EL (cell line): ENCODE data around the gene FGD3.
"Not testable (repeated sequence)": the region's sequence is repeated elsewhere in the genome, so short reads cannot be mapped to it uniquely, and the experiment has no call there.

Experiments used
- DNase-seq: peaks from one replicate; pipeline ENCODE4 v3.0.0-alpha.2; 2016

The FGD3 gene

DNA sequence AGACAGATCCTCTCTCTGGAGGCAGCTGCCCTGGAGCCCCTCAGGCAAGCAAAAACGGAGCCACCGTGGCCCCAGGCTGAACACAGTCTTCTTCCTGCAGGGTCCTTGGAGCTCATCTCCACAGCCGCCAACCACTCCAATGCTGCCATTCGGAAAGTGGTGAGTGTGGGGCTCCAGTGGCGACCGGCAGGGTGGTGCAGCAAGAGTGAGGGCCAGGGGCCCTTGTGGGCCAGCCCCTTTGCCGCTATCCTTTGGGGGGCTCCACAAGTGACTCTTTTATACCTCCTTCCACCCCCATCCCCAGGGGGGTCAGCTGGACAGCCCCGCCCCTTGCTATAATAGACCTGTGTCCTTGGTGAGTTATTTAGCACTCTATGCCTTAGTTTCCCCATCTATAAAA, 63.8 kb downstream of the FGD3 start:
- no peak for DNase-seq

DNA sequence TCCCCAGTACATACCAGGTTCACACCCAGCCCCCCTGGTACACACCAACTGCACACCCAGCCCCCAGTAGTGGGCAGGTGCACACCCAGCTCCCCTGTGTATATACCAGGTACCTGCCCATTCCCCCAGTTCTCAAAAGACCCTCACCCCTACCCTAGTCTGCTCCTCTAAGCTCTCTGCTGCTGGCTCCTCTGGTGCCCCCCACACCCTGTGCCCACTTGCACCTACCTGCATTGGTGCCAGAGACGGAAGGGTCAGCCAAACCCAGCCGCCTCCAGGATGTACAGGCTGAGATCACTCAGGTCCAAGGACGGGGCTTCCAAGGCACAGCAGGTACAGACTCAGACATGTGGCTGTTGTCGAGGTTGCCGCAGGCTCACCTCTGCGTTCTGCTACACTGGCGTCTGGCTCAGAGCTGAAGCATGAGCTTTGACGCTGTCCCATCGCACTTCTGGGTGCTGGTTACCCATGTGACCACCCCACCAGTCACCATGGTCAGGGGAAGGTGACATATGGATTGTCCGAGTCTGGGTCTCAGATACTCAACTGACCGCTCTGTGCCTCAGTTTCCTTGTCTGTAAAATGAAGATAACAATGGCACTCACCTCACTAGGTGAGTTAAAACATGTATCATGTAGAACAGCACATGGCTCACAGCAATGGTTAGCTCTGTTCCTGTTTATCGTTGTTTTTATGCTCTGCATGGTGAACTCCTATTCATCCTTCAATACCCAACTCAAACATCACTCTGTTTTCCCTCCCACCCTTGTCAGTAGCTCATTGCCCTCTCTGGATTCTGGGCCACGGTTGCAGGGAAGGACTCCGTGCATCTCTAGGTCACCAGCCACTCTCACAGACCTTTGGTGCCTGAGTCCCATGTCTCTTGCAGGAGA, 65.9 kb downstream of the FGD3 start:
- DNase-seq = no peak

DNA sequence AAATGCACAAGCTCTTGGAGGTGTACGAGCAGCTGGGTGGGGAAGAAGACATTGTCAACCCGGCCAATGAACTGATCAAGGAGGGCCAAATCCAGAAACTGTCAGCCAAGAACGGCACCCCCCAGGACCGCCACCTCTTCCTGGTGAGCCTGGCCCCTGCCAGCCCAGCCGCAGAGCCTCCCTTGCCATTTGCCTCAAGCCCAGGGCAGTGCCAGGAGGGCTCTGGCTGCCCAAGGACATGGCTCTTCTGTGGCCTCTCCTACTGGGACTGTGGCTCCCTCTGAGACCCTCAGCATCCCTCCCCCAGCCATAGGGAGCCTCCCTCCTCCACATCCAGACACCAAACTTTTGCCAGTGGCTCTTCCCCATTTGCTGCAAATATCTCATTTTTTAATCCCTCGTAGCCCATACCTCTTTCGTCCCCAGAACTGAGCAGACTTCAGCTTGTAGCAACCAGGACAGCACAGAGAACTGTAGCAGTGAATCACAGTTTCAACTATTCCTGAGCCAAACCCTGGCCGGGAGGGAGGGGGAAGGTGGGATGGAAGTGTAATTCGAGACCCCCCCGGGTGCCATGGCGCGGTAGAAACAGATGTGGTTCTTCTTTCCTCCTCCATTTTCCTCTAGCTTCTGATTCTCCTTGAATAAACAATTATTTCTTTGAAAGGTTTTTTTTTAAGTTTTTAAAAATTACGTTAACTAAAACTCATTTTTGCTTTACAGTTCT, 66.7 kb downstream of the FGD3 start:
- DNase-seq = no peak

DNA sequence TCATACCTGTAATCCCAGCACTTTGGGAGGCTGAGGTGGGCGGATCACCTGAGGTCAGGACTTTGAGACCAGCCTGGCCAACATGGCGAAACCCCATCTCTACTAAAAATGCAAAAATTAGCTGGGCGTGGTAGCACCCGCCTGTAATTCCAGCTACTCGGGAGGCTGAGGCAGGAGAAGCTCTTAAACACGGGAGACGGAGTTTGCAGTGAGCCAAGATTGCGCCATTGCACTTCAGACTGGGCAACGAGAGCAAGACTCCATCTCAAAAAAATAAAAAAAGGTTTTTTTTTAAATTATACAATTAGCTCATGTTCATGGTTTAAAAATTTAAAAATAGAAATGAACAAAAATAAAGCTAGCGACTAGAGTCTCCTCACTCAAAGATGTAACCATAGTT, 67.9 kb downstream of the FGD3 start:
- DNase-seq = not testable (repeated sequence)

DNA sequence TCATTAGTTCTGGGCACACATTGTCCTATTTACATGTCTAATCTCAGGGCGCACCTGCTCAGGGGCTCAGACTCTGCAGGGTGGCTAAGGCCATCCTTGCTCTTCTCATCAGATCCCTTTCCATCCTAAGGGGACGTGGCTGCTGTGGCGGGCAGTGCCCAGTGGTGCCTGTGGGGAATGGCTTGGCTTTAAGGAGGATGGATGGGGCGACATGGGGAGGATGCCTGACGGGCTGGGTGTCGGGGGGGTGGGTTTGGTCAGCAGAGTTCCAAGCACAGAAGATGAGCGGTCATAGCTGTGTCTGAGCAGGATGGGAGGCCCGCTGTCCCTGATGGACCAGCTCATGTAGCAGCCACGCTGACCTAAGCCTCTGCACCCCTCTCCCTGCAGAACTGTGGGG, 70.3 kb downstream of the FGD3 start:
- no peak for DNase-seq

DNA sequence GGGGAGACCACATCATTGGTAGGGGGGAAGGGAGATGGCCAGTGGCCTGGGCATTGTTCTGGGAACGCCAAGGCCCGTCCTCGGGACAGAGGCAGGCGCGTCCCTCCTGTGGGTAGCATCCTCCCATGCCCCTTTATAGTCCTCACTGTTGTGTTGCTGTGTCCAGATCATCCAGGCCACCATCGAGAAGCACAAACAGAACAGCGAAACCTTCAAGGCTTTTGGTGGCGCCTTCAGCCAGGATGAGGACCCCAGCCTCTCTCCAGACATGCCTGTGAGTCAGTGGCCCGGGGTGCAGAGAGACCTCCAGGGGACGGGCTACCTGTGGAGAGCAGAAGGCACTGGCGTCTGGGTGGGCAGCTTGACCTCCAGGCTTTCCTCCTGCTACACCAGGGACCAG, 72.8 kb downstream of the FGD3 start:
- no peak for DNase-seq

DNA sequence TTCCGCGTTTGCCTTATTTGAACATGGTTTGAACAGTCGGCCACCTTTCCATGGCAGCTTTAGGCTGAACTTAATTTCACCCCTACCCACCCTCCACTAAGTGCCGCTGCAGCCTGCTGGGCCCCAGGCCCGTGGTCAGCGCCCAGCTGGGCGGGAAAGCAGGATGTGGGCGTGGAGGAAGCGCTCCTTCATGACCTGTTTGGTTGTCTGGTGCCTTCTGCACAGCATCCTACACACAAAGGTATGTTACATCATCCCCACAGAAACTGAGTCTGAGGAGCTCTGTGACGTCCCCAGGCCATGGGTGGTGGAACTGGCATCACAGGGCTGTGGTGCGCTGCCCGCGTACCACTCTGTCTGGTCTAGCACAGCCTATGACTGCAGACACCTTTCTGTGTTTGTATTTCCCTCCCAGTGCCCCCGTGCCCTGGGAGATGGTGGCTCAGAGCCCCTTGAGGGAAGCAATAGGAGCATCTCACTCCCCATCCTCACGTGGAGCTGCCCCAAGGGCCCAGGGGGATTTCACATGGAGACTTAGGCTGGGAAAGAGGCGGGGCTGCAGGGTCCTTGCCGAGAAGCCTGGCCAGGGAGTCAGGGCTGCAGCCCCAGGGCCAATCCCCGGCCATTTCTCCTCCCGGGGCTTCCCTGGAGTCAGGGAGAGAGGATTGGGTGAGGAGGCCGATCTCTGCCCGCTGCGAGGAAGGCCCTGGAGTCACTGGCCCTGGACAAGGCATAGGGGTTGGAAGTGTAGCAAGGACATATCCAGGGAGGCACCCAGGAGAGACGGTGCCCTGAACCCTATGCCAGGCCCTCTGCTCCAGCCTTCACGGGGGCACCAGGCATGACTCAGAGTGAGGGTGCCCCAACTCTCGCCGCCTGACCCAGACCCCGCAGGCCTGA, 73.7 kb downstream of the FGD3 start:
- no peak for DNase-seq

DNA sequence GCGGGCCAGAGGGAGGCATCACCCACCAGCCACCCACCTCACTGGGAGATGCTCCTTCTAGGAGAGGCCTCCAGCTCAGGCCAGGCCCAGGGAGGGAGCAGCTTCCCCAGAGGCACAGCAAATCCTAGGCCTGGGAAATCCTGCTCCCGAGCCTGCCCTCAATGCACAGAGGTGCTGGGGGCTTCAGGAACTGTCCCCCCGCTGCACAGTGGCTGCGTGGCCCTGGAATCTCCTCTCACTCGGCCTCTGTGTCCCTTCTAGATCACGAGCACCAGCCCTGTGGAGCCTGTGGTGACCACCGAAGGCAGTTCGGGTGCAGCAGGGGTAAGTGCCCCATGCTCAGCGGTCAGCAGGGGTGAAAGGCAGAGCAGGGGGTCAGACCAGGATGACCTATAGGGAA, 74.7 kb downstream of the FGD3 start:
- DNase-seq = no peak

DNA sequence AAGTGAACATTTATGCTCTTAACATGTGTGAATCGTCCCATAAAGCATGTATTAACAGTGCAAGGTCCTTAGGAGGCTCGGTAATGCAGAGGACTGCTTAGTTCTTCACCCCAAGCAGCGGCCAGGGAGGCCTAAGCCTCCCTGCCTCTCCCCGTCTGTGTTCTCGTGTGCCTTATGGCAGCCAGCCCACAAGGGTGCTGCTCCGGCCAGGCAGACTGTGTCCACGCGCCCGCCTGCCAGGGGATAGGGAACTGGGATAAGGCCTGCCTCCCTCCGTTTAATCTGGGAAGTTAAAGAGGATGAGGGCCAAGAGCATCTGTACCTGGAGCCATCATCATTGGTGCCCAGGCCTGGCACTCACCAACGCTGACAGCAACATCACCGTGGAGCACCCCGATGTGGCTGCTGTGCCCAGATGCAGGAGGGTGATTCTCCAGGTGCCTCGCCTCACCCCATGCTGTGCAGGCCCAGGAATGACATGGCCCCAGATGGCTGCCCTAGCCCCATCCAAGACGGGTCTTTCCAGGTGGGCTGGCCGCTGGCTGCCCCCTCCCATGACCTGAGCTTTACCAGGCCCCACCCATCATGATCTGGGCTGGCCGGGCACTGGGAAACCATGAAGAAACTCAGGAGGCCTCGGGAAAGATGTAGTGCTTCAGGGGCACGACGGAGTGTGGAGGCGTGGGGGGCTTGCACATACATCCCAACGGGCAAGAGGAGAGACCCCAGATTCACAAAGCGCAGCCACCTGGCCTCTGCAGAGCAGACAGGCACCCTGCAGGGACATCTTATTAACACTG, 75.6 kb downstream of the FGD3 start:
- DNase-seq = no peak

DNA sequence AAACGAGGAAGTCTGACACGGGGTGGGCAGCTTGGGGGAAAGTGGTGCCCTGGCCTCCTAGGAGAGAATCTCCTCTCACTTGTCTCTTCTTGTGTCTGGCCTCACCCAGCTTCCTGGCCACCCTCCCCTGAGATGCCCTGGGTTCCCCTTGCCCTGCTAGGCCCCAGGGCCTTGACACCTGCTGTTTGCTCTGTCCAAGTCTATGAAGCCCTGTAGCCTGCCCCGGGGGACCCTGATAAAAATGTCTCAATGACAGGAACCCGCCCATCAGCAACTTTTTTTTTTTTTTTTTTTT, 76.1 kb downstream of the FGD3 start:
- no peak for DNase-seq

DNA sequence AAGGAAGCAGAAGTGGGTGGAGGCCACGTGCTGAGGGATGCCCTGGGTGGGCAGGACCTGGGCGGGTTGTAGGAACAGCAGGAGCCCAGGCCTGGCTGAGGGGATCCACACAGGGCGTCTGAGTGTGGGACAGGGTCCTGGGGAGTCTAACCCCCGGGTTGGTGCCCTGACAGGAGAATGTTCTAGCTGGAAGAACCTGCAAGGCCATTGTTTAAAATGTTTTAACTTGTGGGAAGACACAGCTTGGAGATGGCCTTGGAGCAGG, 77.3 kb downstream of the FGD3 start:
- DNase-seq = no peak

DNA sequence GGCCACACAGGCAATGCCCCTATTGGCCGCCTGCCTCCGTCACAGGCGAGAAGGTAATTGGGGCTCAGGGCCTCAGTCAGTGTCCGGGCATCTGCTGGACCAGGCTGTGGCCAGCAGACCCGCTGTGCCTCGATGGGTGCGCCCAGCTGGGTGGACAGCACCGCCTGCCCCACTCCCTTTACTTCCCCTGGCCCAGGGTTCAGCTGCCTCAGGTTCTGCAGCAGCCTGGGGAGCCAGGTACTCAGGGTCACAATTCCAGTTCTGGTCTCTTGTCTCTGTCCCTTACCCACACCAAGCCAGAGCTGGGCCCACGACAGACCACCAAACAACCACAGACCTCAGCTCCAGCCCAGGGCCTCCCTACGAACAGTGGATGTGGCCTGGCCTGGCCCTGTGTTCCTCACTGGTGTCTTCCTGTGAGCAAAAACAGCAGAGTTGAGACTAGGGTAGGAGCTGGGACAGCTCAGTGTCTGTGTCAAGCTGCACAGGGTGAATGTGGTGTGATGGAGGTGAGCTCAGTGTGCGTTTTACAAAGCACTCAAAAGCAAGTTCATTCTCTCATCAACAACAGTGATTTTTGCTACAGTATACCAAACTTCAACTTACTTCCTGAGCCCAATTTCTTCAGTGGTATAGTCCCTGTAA, 77.8 kb downstream of the FGD3 start:
- no peak for DNase-seq

DNA sequence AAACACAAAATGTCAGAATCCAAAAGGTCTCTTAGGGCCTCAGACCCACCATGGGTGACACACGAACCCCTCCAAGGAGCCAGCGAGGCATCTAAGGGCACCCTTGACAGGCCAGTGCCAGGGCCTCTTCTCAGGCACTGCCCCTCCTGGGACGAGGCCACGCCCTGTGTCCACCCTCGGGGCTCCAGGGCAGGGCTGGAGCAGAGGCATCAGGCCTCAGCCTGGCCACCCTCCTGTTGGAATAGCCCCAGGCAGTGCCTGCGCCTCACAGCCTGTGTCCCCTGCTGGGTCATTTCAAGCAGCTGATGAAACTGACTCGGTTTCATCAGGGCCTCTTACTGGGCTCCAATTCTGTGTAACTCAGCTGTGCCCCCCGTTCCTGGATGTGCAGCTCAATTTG, 78.4 kb downstream of the FGD3 start:
- DNase-seq = no peak

DNA sequence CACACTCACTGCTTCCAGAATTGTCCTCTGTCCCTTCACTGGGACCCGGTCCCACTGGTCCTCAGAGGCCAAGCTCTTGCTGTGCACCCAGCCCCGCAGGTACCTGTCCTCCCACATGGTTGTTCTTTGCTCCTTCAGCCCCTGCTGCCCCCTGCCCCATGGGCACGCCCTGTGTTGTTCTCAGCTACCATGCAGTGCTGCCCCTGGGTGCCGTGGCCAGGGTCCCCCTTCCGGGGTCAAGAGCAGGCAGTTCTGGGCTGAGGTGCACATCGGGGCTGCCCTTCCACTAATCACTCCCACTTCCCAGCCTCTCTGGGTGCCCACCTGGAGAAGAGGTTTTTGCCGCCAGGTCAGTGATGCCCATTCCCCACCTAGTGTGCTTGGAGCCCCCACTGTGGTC, 79.3 kb downstream of the FGD3 start:
- DNase-seq = no peak

DNA sequence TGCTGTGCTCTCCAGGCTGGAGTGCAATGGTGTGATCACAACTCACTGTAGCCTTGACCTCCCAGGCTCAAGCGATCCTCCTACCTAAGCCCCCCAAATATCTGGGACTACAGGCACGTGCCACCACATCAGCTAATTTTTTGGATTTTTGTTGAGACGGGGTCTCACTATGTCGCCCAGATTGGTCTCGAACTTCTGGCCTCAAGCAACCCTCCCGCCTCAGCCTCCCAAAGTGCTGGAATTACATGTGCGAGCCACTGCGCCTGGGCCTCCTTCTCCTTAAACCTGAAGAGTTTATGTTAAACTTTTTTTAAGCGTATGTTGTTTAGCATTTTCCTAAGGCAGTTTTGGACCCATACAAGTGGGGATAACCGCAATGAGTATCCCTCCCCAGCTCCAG, 80.4 kb downstream of the FGD3 start:
- no peak for DNase-seq

DNA sequence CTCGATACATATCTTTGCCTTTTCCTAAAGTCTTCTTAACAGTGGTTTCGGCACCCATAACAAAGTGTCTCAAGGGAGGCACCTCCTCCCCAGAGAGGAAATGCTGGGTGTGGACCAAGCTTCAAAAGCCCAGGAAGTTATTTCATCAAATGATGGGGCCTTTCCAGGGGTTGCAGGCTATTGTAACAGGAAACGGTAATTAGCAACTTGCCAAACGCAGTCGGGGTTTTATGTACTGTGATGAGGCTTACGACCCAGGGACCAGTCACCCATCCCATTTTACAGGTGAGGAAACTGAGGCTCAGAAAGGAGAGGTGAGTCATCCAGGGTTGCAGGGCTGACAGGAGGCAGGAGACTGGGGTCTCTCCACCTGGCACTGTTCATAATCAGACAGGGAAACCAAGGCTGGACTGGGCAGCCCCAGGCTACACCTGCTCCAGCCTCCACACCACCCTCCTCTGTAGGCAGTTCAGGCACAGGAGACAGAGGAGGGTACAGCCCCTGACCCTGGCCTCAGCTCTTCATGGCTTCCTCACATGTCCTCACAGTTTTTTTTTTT, 81.2 kb downstream of the FGD3 start:
- DNase-seq = no peak

DNA sequence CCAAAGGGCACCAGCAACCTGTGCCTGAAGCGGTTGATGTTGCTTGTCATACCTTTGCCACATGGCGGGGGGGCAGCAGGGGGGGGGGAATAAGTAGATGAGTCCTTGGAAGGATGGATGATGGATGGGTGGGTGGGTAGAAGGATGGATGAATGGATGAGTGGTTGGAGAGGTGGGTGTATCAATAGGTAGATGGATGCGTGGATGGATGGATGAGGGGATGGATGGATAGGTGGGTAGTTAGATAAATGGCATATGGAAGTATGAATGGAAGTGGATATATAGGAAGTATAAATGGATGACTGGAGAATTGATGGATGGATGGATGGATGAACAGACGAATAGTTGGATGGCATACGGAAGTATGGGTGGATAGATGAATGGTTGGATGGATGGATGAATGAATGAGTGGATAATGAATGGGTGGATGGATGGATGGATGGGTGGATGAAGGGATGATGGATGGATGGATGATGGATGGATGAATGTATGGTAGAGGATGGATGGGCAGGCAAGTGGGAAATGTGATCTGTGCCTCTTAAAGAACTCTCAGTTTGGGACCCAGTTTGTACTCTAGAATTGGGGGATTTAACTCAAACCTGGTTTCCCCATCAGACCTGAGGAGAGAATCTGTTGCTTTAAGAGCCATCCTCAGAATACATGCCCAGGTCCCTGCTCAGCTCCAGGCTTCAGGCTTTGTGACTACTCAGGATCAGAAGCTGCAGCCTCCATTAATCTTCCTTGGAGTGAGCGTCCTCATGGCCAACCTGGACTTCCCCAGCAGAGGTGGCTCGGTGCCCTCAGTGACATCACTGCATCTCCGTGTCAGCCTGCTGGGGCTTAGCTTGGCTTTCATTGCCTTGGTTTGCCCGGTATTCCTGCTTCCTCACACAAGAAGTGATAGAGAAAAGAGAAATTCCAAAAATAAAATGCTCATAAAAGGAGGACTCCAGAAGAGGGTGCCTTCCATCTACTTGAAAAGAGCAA, 83.6 kb downstream of the FGD3 start:
- no peak for DNase-seq

DNA sequence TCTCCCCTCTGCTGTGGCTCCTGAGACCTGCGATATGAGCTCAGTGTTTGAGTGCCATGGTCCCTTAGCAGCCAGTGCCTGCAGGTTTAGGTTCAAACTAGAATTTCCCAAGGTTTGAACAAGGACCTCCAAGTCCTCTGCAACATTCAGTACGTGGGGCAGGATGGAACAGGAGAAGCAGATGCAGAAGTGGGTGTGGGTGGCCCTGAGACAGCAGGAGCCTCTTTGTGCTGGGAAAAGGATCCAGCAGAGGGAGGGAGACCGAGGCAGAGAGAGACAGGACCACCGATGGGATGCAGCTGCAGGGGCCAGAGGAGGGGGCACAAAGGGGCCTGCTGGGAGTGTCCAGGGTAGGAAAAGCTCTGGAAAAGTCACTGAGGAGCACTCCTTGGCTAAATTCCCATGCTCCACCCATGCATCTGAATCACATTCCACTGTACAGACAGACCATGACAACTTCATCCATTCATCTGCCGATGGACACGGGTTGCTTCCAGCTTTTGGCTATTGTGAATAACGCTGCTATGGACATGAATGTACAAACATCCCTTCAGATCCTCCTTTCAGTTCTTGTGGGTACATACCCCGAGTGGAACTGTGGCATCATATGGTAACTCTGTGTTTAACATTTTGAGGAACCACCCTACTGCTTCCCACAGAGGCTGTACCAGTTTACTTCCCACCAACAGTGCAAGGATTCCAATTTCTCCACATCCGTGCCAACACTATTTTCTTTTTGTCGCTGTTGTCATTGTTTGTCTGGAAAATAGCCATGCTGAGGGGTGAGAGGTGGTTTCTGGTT, 84.5 kb downstream of the FGD3 start:
- no peak for DNase-seq

DNA sequence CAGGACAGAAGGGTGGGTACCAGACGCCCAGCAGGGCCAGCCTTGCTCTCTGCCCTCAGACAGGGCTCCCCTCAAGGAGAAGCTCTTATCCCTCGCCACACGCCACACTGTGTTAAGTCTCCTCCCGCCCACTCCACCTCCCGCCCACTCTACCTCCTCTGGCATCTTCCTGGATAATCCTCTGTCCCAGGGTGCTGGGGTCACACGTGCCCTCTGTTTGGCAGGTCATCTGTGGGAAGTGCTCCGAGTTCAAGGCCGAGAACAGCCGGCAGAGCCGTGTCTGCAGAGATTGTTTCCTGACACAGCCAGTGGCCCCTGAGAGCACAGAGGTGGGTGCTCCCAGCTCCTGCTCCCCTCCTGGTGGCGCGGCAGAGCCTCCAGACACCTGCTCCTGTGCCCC, 85.2 kb downstream of the FGD3 start:
- no peak for DNase-seq

DNA sequence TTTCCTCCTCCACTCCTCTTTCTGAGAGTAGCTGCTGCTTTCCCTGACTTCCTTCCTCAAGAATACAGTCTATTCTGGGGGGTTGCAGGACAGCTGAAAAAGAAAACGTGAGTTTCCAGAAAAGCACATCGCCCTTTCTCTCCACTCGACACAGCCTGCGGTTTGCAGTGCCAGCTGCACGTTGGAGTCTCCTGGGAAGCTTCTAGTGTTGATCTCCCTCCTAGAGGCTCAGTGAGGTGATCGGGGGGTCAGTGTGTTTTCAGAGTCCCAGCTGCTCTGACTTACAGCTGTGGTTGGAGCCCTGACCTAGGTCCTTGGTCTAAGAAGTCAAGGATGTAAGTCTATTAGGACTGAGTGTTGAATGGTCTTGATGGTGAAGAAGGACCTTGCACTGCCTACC, 86.2 kb downstream of the FGD3 start:
- no peak for DNase-seq
